GM10266 (cell line): ENCODE data around the gene EYA2.

Experiments
- DNase-seq: peaks from one replicate; pipeline ENCODE4 v3.0.0; 2012; ENCODE audit errors: extremely low spot score
- CTCF ChIP-seq: IDR thresholded peaks from 2 replicates; pipeline ENCODE4 v1.5.1; 2012; ENCODE audit warnings: mild to moderate bottlenecking, low read depth; ENCODE audit not compliant: control insufficient read depth, insufficient read depth; ENCODE audit errors: missing control alignments

The EYA2 gene

DNA sequence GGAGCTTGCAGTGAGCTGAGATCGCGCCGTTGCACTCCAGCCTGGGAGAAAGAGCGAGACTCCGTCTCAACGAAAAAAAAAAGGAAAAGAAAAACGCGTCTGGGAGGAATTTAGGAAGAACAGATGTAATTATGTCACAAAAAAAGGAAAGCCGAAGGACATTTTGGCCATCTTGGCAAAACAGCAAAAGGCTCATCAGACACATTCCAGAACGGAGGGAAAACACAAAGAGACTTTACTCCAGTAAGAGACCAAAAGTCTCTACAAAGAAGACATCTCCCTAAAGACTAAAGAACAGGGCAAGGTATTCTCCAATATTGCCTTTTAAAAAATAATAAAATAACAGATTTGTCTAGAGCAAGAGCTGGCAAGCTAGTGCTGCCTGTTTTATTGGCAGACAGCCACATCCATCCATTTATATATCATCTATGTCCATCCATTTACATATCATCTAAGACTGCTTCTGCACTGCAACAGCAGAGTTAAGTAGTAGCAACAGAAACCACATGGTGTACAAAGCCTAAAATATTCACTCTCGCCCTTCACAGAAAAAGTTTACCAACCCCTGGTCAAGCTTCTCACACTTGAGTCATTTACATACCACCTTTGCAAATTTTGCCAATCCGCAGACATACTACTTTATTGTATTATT, 328.0 kb downstream of the EYA2 start:
- TF ChIP-seq CTCF: no peak
- no peak for DNase-seq

DNA sequence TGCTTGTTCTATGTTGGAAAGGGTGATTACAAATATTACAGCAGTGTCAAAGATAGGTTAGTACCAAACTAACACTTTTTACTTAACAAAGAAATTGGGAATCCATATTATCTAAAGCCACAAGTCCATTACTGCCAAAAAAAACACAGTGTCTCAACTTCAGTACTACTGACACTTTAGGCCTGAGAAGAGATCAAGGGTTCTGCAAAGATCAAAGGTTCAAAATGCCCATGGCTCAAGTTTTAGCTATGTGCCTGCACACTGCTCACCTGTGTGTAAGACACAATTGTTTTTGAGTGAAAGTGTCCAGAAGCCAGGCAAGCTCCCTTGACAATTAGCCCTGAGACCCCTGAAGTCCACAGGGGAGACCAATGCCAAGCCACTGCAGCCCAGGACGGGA, 329.3 kb downstream of the EYA2 start:
- no peak for DNase-seq

DNA sequence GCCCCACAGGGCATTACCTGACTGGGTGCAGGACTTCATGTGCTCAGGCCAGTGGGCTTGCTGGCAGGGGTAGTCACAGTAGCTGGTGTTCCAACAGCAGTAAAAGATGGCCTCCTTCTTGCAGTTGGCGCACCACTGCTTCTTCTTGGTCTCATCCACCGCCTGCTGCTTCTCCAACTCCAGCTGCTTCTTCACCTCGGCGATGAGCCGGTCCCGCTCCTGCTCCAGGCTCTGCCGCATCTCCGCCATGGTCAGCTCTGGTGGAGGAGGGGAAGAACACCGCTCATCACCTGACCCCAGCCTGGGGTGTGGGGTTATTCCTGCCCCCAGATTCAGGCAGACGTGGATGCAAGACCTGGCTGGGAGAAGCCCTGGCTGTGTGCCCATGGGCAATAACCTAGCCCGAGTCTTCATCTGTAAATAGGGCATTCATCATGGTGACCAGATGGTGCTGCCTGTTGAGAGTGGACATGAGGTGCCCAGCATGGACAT, 329.7 kb downstream of the EYA2 start:
- no peak for TF ChIP-seq CTCF
- DNase-seq: no peak

More for the DNA sequence above, 329.3 kb downstream of the EYA2 start:
- no peak for TF ChIP-seq CTCF

DNA sequence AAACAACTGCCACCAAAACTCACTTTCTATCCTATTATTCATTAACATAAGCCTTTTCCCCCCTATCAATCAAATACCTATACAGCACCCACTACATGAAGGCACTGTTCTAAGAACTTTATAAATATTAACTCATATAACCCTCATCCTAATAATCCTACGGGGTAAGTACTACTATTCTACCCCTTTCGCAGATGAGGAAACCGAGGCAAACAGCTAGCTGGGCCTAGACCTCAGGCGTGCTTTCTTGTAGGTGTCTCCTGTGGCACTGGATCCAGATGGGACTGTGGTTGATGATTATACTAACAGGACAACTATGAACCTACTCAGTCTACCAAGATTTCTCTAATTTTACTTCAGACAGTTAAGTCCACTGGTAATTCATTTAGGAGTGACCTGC, 330.2 kb downstream of the EYA2 start:
- DNase-seq: no peak
- TF ChIP-seq CTCF: no peak

- no peak for DNase-seq
- no peak for TF ChIP-seq CTCF
Observed at GRCh38 chr20:47225458-47225857, 330.8 kb downstream of the EYA2 start.

- no peak for TF ChIP-seq CTCF
- DNase-seq: no peak
Observed at GRCh38 chr20:47227119-47227518, 332.5 kb downstream of the EYA2 start.

GRCh38 chr20:47227576-47227975, 332.9 kb downstream of the EYA2 start:
- TF ChIP-seq CTCF: no peak
- no peak for DNase-seq
